HT1080 (cell line): Measurements from ENCODE around the gene FREM1. TPM values are rescaled to one million over a fixed set of nuclear protein-coding genes. Genes with fewer than 3 reads are reported as not detected.

Experiments used
- DNase-seq: peaks from one replicate; pipeline ENCODE4 v3.0.0-alpha.2; 2015; ENCODE audit warnings: low read depth
- total RNA-seq: library from RNA; depleted of rRNA; stranded (reverse); fragments of >200 nt; shearing (Covaris generic); gene quantifications from 2 replicates; pipeline ENCODE4 v1.2.3, GENCODE V29; 2014

FREM1 gene
- total RNA-seq, 1 experiment from 2014 or later = 0.05 TPM

GRCh38 chr9:14913366-14913765 is 3.1 kb upstream of the FREM1 start:
- no peak for DNase-seq

DNA sequence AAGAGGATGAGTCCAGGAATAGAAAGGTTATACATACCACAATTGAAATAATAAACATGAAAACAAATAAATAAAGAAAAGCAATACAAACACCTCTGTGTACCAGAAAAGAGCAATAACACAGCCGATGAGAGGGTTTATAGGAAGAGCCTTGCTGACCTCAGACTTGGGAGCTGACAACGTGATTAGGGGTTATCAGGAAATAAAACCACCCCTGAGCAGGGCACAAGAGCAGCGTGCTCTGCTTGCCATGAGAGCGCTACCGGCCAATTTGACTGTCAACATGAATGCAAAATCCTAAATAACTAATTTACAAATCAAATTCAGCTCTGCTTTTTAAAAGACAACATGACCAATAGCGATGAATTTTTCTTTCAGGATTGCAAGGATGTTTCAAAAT is 2.6 kb upstream of the FREM1 start:
- DNase-seq = no peak

GRCh38 chr9:14911046-14911445 is 818 bp upstream of the FREM1 start:
- no peak for DNase-seq

GRCh38 chr9:14909601-14909960 is 647 bp downstream of the FREM1 start:
- DNase-seq = no peak

DNA sequence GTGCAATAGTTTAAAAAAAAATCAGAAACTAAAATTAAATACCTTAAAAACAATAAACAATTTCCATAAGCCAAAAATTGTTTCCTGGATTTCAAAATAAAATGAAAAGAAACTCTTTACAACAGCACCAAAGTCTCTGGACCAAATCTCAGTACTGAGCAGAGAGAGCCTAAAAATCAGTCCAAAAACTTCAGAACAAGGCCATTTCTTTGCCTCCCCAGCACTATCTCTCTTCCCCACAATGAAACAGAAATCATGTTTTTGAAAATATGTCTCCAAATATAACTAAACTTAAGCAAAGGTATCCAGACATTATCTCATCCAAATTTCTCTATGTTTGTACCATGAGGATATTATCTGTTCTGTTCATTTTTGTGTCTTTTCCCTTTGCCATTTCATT is 1.0 kb downstream of the FREM1 start:
- DNase-seq = no peak

DNA sequence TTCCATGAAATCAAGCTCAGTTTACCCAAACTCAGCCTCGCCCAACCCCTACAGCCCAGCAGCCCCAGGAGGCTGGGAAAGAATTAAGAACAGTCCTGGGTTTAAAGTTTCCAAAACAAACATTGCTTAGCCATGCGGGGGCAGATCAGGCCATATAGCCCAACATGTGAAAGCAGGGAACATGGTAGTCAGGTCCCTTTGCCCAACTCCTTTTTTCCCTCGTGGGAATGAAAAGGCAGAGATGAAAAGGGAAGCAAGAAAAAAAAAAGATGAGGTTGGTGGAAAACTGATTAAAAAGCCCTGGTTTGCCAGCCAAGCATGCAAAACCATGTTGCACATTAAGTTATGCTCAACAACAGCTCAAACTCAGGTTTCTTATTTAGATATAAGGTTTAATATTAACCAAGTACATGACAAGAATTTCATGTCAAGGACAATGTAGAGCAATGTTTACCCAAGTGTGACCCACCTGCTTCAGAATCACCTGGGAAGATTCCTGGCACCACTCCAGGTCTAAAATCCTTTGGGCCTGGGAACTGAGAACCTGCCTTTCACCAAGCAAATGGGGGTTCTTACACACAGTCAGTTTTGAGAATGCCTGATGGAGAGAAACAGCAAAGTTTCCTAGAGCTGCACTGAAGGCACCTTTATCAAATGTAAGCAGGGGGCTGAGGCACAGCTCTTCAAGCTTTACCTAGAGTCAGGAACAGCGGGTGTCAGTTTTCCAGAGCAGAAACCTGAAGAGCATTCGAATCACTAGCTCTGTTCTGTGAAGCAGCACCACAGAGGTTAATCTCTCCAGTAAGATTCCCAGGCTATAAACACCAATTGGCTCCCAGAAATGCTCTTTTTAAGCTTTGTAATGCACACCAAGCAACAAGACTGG is 1.7 kb downstream of the FREM1 start:
- DNase-seq = no peak

GRCh38 chr9:14907696-14908095 is 2.5 kb downstream of the FREM1 start:
- no peak for DNase-seq

- DNase-seq = no peak
Measured at GRCh38 chr9:14907360-14907685, 2.9 kb downstream of the FREM1 start.

DNA sequence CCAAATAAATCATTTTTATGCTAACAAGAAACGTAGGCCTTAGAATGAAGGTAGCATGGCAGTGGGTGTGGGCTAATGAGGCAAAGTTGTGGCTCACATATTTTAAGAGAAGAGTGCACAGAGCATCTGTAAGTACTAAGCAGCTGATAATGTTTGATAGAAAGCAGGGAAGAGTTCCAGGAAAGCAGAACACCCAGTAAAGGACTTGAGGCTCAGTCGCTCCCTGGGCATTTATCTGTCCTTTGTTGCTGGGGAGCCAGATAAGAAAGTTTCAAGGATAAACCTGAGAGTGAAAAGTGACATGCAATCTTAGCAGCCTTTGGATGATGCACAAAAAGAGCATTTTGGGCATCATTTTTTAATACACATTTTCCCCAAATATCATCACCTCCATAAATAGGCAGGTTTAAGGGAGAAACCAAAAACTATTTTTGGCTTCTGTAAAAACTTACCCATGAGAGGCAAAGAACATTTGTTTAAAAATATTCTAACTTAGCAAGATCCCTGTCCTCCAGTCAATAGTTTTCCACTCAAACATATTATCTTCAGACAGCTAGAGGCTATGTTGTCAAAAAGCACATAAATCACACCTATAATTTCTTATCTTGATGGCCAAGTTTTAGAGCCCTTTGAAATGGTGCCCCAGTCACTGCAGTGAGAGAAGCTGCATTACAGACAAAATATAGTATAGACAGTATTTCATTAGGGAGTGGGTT is 3.4 kb downstream of the FREM1 start:
- no peak for DNase-seq

GRCh38 chr9:14906000-14906399 is 4.2 kb downstream of the FREM1 start:
- no peak for DNase-seq

DNA sequence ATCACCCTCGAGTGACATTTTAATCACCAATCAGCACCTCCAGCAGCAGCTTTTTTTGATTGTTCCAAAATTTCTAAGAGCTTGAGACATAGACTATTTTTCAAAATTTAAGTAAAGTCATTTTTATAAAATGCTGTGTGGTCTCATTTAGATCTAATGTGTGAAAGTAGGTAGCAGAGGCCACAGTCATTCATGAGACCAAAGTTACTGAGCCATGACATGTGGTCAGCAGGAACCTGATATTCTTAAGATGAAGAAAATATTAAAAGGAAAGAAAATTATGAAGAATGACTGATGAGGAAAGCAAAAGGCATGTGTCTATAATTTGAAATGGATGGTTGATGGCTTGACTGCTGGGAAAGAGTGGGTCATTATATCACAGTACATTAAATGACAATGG is 7.2 kb downstream of the FREM1 start:
- no peak for DNase-seq

- DNase-seq = no peak
Measured at GRCh38 chr9:14902561-14902960, 7.7 kb downstream of the FREM1 start.

DNA sequence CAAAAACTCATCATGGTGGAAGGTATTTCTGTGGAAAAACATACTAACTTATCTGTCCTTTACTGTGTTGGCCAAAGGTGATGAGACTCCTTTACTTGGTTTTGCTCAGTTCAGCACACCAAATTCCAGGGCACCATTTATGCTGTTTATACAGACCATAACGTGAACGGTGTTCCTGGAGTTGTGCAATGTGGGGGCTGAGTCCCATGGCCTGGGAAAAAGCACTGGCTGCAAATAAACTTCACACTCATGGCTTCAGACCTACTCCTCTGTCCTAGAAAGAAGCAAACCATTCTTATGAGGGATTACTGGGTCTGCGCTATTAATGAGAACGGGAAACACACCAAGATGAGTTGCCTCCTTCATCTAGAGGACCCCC is 10.4 kb downstream of the FREM1 start:
- no peak for DNase-seq

DNA sequence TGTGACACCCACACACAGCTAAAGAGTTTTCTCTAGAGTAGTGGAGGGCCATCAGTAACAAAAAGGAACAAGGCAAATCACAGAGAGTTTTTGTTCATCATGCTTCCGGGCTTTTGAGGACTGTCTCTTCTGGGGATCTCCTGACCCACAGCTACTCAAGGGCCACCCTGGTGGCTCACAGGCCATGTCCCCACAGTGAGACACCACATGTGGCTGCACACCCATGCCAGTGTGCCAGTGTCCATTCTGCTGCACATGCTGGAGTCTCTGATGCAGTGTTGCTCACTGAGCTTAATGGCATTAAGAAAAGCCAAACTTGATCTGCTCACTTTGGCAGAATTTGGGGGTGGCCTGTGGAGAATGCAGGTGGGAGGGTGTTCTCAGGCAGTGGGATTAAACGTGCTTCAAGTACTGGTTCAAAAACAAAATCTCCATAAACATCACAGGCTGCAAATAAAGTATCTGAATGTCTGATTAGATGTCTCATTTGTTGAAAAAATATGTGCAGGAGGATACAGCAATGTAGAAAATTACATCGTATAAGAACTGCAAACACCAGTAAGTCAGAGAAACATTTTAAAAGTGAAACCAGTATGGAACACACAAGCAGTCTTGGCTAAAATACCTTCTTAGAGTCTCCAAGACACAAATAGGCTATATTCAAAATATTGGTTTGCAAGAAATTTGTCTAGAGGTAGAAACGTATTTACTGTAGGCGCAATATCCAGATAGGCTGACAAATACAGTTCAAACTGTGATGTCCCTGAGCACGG is 11.0 kb downstream of the FREM1 start:
- no peak for DNase-seq

DNA sequence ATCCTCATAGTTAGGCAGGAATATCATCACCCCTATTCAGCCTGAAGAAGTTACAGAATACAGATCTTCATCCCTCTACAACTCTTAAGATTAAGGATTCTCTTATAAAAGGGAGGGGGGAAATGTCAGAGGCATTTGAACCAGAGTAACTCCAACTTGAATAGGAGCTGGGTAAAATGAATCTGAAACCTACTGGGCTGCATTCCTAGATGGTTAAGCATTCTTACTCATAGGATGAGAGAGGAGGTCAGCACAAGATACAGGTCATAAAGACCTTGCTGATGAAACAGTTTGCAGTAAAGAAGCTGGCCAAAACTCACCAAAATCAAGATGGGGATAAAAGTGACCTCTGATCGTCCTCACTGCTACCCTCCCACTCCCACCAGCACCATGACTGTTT is 14.4 kb downstream of the FREM1 start:
- DNase-seq = peak; percentile 59

DNA sequence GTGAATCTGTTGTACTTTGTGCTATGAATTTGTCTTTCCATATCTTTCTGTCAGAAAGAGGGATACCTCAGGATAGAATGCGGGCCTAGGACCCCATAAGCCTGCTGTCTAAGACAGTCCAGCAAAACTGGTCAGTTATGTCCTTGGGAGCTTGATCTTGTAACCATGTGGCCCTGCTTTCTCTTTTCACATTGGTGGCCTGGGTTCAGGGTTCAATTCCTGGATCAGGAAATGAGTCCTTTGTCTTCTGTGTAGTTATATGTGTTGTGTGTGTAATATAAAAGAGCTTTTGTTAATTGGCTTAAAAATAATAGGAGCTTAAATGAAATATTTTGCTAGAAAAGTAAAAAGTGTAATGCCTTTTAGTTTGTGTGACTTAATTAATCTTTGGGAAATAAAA is 16.9 kb downstream of the FREM1 start:
- DNase-seq = no peak

GRCh38 chr9:14891332-14891731 is 18.9 kb downstream of the FREM1 start:
- no peak for DNase-seq

- no peak for DNase-seq
Measured at GRCh38 chr9:14889451-14889850, 20.8 kb downstream of the FREM1 start.

DNA sequence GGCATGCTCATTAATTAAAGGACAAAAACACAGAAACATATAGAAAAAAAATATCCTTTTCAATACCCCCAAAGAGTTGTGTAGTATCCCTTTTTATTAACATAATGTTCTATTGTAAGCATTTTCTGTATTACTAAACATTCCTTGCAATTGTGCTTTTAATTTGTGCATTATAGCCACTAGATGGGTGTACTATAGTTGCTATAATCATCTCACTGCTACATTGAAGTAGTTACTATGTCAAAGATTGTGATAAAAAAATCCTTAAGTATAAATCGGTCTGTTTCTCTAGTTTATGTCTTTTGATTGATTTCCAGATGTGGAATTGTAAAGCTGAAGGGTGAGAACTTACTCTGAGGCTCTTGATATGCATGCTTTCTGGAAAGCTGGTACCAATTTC is 21.4 kb downstream of the FREM1 start:
- DNase-seq = no peak

DNA sequence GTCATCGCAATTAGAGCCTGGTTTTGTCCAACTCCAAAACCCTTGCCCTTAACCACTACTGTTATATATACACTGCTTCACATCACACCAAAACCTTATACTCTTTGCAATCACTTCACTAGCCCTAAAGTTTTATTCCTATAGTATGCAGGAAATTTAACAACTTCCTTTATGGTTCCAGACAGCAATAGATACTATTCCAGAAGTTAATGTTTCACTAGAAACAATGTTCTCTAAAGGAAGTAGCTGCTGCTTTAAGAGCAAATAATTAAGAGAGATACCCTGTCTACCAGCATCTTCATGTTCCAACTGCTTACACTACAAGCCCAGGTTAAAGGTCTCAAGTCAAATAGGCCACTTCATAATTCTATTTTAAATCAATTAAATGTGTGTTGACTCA is 22.0 kb downstream of the FREM1 start:
- DNase-seq = no peak

GRCh38 chr9:14887149-14887548 is 23.1 kb downstream of the FREM1 start:
- no peak for DNase-seq

GRCh38 chr9:14883310-14883944 is 26.8 kb downstream of the FREM1 start:
- no peak for DNase-seq
